NCI-H1436 (cell line): ENCODE data around the gene PCYT2.

ENCODE experiments used
- DNase-seq: peaks from one replicate; lab custom pipeline; 2025; lab: John Stamatoyannopoulos, UW

Gene PCYT2

DNA sequence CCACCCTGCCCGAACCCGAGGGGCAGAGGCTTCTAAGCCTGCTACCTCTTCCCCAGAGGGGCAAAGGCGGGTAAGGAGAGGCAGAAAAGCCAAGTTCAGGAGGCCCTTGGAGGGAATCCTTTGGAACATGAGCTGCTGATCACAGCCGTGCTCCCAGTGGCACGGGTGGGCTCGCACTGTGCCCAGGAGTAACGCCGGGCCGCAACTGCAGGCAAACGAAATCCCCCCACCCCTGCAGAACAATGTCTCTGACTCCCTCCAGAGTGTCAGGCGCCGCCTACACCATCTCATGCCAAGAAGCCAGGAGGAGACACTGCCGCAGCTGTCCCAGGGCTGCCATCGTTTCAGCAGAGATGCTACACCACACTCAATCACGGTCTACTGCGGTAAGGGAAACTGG, 59.8 kb downstream of the PCYT2 start:
- no peak for DNase-seq
